Stomach (tissue), 9 donors: Measurements from ENCODE around the gene PWWP2A. TPM values are rescaled to one million over a fixed set of nuclear protein-coding genes. Genes with fewer than 3 reads are reported as not detected.
A peak's percentile ranks its signal among the peaks of the same experiment; 100 is the strongest.

Experiments used
- DNase-seq, 2 donors: peaks; one replicate each; pipeline versions ENCODE4 v3.0.0 to v3.0.0-alpha.2; 2013 to 2019
- H3K27ac ChIP-seq, 5 donors: fragments of 200-600 bp in 4 of 5; sonication (generic) in 4 of 5; one replicate each; pipeline ENCODE4 v1.5.1; 2013 to 2019; ENCODE audit warnings: mild to moderate bottlenecking in 1 of 5, moderate library complexity in 1 of 5
- H3K27me3 ChIP-seq, 3 donors: fragments of 200-600 bp; sonication (generic); one replicate each; pipeline ENCODE4 v1.5.1; 2017 to 2019; ENCODE audit warnings: mixed run types in 1 of 3
- H3K36me3 ChIP-seq, 4 donors: fragments of 200-600 bp; sonication (generic); 1 replicate in 3 of 4; 2 replicates in 1 of 4; pipeline ENCODE4 v1.5.1; 2016 to 2019
- H3K4me1 ChIP-seq, 4 donors: fragments of 200-600 bp; sonication (generic); one replicate each; pipeline ENCODE4 v1.5.1; 2016 to 2019
- H3K4me3 ChIP-seq, 4 donors: fragments of 200-600 bp; sonication (generic) in 3 of 4; one replicate each; pipeline ENCODE4 v1.5.1; 2016 to 2019; ENCODE audit warnings: mild to moderate bottlenecking in 1 of 4
- H3K9me3 ChIP-seq, 4 donors: fragments of 200-600 bp; sonication (generic); one replicate each; pipeline ENCODE4 v1.5.1; 2016 to 2019
- CTCF ChIP-seq, 7 experiments: fragments of 450-650 bp in 4 of 7; fragments of 200-600 bp in 3 of 7; sonication (generic) in 3 of 7; IDR thresholded peaks; one replicate each; pipeline ENCODE4 v1.5.1; 2016 to 2019; ENCODE audit warnings: antibody characterized with exemption in 7 of 7, control low read depth in 2 of 7, mild to moderate bottlenecking in 1 of 7
- EP300 ChIP-seq: sonication (generic); formaldehyde crosslinking; IDR thresholded peaks from one replicate; pipeline ENCODE4 v1.6.1; 2017; ENCODE audit warnings: antibody characterized with exemption
- POLR2A ChIP-seq, 4 donors: fragments of 450-650 bp; IDR thresholded peaks; one replicate each; pipeline ENCODE4 v1.6.1; 2016; ENCODE audit warnings: antibody characterized with exemption in 4 of 4, control low read depth in 2 of 4, mild to moderate bottlenecking in 1 of 4, moderate library complexity in 1 of 4
- POLR2AphosphoS5 ChIP-seq, 3 donors: sonication (generic); formaldehyde crosslinking; IDR thresholded peaks; one replicate each; pipeline ENCODE4 v1.6.1; 2016; ENCODE audit warnings: antibody characterized with exemption in 3 of 3
- WGBS, 5 donors: extraction: QIAGEN DNeasy Blood & Tissue Kit in 3 of 5; methylation state at CpG; one replicate each; pipeline versions ENCODE4 v1.1.5 to v1.1.7; 2013 to 2018; 5-methylcytosine and 5-hydroxymethylcytosine counted together
- intact Hi-C: fragments of 100-400 bp; cut with DNase I; formaldehyde crosslinking; loops from one replicate; pipeline ENCODE4 v1.15.1; 2023; ENCODE audit warnings: low total_unique reads
- polyA plus RNA-seq, 3 donors: library from polyadenylated mRNA; stranded (reverse); fragments of 200-250 nt; gene quantifications; one replicate each; pipeline ENCODE4 v1.2.3, GENCODE V29; 2013
- total RNA-seq, 5 donors: library from RNA; depleted of rRNA; stranded (reverse); fragments of >200 nt; gene quantifications; one replicate each; pipeline versions ENCODE4 v1.1.0 to v1.2.3, GENCODE V29; 2014 to 2016
- donor health status: healthy with polysubstance abuse.
- donor health status: Bipolar disorder and iron deficiency.
- donor health status: healthy.

Gene PWWP2A
- total and polyA plus RNA-seq, 8 donors: 6.7 to 200 (median 28.1) TPM

GRCh38 chr5:160061770-160062169 is 57.5 kb downstream of the PWWP2A start:
- Histone ChIP-seq H3K4me1 (peaks cover 5 to 19% (median 12%) of the 10 kb centered on the region in 4 donors), H3K4me3 (no peak overlapping the region), H3K27me3 (no peaks in the 10 kb centered on the region), H3K27ac (no peak overlapping the region), H3K36me3 (peaks cover 18 to 93% (median 81%) of the 10 kb centered on the region in 4 donors), H3K9me3 (no peaks in the 10 kb centered on the region)
- no peak for DNase-seq
- intact Hi-C loops: no loop called here
- WGBS, 5 donors: 65 to 95% (median 93%) methylated on average over 3 of the region's 3 CpGs
- TF ChIP-seq POLR2AphosphoS5 (IDR thresholded peaks at IDR 0.05): no peak
- TF ChIP-seq EP300: no peak
- TF ChIP-seq POLR2A (IDR thresholded peaks at IDR 0.05): no peak
- TF ChIP-seq CTCF (IDR thresholded peaks at IDR 0.05): no peak

- Histone ChIP-seq H3K4me3 (no peak overlapping the region), H3K27ac (no peak overlapping the region), H3K9me3 (no peaks in the 10 kb centered on the region), H3K4me1 (peaks cover 5 to 14% (median 10%) of the 10 kb centered on the region in 4 donors), H3K27me3 (no peaks in the 10 kb centered on the region), H3K36me3 (peaks cover 21 to 93% (median 84%) of the 10 kb centered on the region in 4 donors)
- intact Hi-C loops: no loop called here
- 82 to 93% (median 84%) methylated on average over 4 of the region's 4 CpGs for WGBS, 5 donors
- no peak for TF ChIP-seq EP300
- TF ChIP-seq POLR2AphosphoS5 (IDR thresholded peaks at IDR 0.05): no peak
- TF ChIP-seq CTCF (IDR thresholded peaks at IDR 0.05): no peak
- no peak for TF ChIP-seq POLR2A (IDR thresholded peaks at IDR 0.05)
- DNase-seq: no peak
Measured at GRCh38 chr5:160060001-160060400, 59.2 kb downstream of the PWWP2A start.

- Histone ChIP-seq H3K36me3 (peaks cover 27 to 100% (median 98%) of the 10 kb centered on the region in 4 donors), H3K4me1 (no peaks in the 10 kb centered on the region), H3K4me3 (no peak overlapping the region), H3K27me3 (no peaks in the 10 kb centered on the region), H3K9me3 (no peaks in the 10 kb centered on the region), H3K27ac (no peak overlapping the region)
- 88 to 96% (median 95%) methylated on average over 4 of the region's 4 CpGs for WGBS, 5 donors
- DNase-seq: no peak
- TF ChIP-seq POLR2AphosphoS5 (IDR thresholded peaks at IDR 0.05) (no peak), CTCF (IDR thresholded peaks at IDR 0.05) (no peak), POLR2A (IDR thresholded peaks at IDR 0.05) (no peak), EP300 (no peak)
- intact Hi-C loops: no loop called here
Measured at GRCh38 chr5:160057256-160057655, 62.0 kb downstream of the PWWP2A start.

- Histone ChIP-seq H3K4me3 (no peak overlapping the region), H3K27me3 (no peaks in the 10 kb centered on the region), H3K4me1 (no peaks in the 10 kb centered on the region), H3K27ac (no peak overlapping the region), H3K36me3 (peaks cover 42 to 100% (median 99%) of the 10 kb centered on the region in 4 donors), H3K9me3 (no peaks in the 10 kb centered on the region)
- intact Hi-C loops: no loop called here
- peak in 1 of 2 donors; percentile 20 for DNase-seq
- no peak for TF ChIP-seq POLR2AphosphoS5 (IDR thresholded peaks at IDR 0.05)
- no peak for TF ChIP-seq POLR2A (IDR thresholded peaks at IDR 0.05)
- TF ChIP-seq CTCF (IDR thresholded peaks at IDR 0.05): no peak
- no peak for TF ChIP-seq EP300
- 88 to 96% (median 94%) methylated on average over 2 of the region's 2 CpGs for WGBS, 5 donors
Measured at GRCh38 chr5:160054831-160055230, 64.4 kb downstream of the PWWP2A start.
